Measurements from ENCODE around the gene KLHDC9. TPM values are rescaled to one million over a fixed set of nuclear protein-coding genes. Genes with fewer than 3 reads are reported as not detected.
"Not testable (repeated sequence)": the region's sequence is repeated elsewhere in the genome, so short reads cannot be mapped to it uniquely, and the experiment has no call there.

Gene KLHDC9
- total RNA-seq, 1 experiment from 2014 or later: not detected

DNA sequence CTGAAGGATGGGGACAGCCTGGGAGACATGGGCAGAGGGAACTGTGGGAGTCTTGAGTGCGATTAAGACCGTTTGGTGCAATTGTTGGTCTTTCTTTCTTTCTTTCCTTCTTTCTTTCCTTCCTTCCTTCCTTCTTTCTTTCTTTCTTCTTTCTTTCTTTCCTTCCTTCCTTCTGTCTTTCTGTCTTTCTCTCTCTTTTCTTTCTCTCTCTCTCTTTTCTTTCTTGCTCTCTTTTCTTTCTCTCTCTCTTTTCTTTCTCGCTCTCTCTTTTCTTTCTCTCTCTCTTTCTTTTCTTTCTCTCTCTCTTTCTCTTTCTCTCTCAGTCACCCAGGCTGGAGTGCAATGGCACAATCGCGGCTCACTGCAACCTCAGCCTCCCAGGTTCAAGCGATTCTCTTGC, 2.9 kb upstream of the KLHDC9 start:
- no peak for DNase-seq (ENCODE audit: low read depth in 1 of 2, low spot score in 2 of 2)

DNA sequence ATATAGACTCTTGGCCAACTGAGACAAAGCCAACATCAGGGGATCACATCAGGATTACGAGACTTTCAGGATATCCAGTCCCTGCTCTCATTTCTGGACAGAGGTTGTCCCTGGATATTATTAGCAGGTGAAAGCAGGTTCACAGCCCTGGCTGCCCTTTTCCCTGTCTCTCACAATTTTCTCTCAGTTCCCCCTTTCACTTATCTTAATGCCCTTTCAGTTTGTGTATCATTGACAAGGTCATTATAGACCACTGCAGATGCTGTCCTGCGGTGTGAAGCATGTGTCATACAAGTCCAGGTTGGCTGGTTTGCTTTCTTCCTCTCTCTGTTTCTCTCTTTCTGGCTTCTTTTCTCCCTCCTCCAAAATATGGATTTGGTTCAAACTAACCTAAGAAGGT, 2.1 kb upstream of the KLHDC9 start:
- H3K4me1 ChIP-seq (replicated peaks): peaks cover 15% of the 10 kb centered on the region
- H3K36me3 ChIP-seq: peaks cover 29% of the 10 kb centered on the region
- no peak overlapping the region for H3K4me3 ChIP-seq
- H3K27ac ChIP-seq: no peak overlapping the region
- no peaks in the 10 kb centered on the region for H3K27me3 ChIP-seq (replicated peaks)
- DNase-seq (ENCODE audit: low read depth in 1 of 2, low spot score in 2 of 2): no peak
- peaks cover 7% of the 10 kb centered on the region; the same call in 1 of the 2 replicates for H3K9me3 ChIP-seq (replicated peaks)

More for the DNA sequence above, 2.9 kb upstream of the KLHDC9 start:
- H3K27me3 ChIP-seq (replicated peaks): no peaks in the 10 kb centered on the region
- H3K4me3 ChIP-seq: no peak overlapping the region
- no peak overlapping the region for H3K27ac ChIP-seq
- H3K9me3 ChIP-seq (replicated peaks): peaks cover 7% of the 10 kb centered on the region; the same call in 1 of the 2 replicates
- peaks cover 15% of the 10 kb centered on the region for H3K4me1 ChIP-seq (replicated peaks)
- peaks cover 21% of the 10 kb centered on the region for H3K36me3 ChIP-seq

DNA sequence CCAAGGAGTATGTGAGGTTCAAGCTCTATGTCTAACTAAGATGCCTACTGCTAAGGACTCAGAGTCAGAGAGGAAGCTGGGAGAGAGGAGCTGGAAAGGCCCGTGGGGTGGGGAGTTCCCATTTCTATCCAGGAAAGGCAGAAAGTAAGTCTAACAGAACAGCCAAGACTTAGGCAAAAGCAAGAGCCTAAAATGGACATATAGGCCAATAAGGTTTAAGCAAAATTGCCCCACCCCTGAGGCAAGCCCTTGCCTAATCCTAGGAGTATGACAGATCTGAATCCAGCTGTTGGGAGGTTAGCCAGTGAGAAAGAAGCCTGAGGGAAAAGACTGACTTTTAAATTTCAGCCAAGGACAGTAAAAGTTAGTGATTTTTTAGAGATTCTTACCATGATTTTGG, 1.6 kb upstream of the KLHDC9 start:
- peaks cover 34% of the 10 kb centered on the region for H3K36me3 ChIP-seq
- H3K4me3 ChIP-seq: no peak overlapping the region
- H3K27me3 ChIP-seq (replicated peaks): no peaks in the 10 kb centered on the region
- H3K9me3 ChIP-seq (replicated peaks): peaks cover 7% of the 10 kb centered on the region; the same call in 1 of the 2 replicates
- peaks cover 15% of the 10 kb centered on the region for H3K4me1 ChIP-seq (replicated peaks)
- no peak overlapping the region for H3K27ac ChIP-seq
- no peak for DNase-seq (ENCODE audit: low read depth in 1 of 2, low spot score in 2 of 2)

DNA sequence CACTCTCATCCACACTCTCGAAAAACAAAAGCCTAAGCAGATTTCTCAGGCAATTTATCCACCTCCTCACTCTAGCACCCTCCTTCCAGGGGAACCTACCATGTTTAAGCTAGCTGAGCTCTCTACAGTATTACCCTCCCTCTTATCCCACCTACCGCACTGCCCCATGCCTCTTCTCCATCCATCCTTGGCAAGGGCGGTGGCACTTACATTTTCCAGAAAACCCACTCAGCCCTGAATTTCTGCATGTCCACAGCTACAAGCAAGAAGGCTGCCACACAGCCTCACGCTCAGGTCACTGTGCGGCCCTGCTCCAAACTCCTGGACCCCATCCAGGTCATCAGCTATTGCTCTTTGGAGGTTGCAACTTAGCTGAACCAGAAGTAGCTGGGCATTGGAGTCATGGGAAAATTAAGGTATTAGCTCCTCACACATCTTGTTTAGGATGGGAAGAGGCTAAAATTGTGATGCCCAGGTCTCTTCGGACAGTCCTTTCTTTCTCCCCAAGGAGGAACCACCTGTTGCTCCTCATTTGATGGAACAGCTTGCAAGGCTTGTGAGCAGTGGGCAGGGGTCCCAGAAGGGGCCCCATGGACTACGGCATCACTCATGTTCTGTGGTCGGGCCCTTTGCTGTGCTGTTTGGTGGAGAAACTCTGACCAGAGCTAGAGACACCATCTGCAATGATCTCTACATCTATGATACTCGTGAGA, 1.1 kb downstream of the KLHDC9 start:
- no peak for DNase-seq (ENCODE audit: low read depth in 1 of 2, low spot score in 2 of 2)
- Histone ChIP-seq H3K4me3 (no peak overlapping the region), H3K27ac (no peak overlapping the region), H3K4me1 (replicated peaks) (no peaks in the 10 kb centered on the region), H3K27me3 (replicated peaks) (no peaks in the 10 kb centered on the region), H3K36me3 (peaks cover 50% of the 10 kb centered on the region), H3K9me3 (replicated peaks) (peaks cover 7% of the 10 kb centered on the region; the same call in 1 of the 2 replicates)

DNA sequence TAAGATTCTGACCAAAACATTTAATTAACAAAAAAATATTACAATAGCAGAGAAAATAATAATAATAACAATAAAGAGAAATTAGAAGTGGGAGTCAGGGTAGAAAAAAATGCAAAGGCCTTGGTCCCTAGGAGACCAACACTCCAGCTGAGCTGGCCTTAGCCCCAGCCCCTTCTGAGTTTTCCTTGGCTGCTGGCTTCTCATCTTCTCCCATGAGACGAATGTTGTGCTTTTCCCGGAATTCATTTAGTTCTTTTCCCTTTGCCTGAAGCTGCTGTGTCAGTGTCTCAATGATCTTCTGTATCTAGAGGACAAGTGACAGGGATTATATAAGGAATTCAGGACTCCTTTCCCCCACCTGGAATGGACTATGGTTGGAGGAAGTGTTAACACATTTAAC, 2.4 kb downstream of the KLHDC9 start:
- Histone ChIP-seq H3K9me3 (replicated peaks) (peaks cover 7% of the 10 kb centered on the region; the same call in 1 of the 2 replicates), H3K4me1 (replicated peaks) (no peaks in the 10 kb centered on the region), H3K4me3 (no peak overlapping the region), H3K36me3 (peaks cover 53% of the 10 kb centered on the region), H3K27ac (no peak overlapping the region), H3K27me3 (replicated peaks) (no peaks in the 10 kb centered on the region)
- DNase-seq (ENCODE audit: low read depth in 1 of 2, low spot score in 2 of 2): no peak

DNA sequence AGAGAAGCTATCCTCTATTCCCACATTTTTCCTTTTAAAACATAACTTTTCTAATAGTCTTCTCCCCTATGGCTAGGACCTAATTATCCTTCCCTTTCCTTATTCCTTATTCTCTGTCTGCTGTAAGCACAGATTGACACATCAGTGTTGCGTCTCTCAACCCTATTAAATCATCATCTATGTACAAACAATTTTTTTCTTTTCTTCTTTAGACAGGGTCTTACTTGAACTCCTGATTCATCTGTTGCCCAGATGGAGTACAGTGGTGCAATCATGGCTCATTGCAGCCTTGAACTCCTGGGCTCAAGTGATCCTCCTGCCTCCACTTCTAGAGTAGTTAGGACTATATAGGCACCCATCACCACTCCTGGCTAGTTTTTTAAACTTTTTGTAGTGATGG, 8.3 kb downstream of the KLHDC9 start:
- DNase-seq (ENCODE audit: low read depth in 1 of 2, low spot score in 2 of 2): no peak
- Histone ChIP-seq H3K4me1 (replicated peaks) (no peaks in the 10 kb centered on the region), H3K9me3 (replicated peaks) (no peaks in the 10 kb centered on the region), H3K36me3 (peaks cover 43% of the 10 kb centered on the region), H3K27ac (no peak overlapping the region), H3K27me3 (replicated peaks) (no peaks in the 10 kb centered on the region), H3K4me3 (no peak overlapping the region)

DNA sequence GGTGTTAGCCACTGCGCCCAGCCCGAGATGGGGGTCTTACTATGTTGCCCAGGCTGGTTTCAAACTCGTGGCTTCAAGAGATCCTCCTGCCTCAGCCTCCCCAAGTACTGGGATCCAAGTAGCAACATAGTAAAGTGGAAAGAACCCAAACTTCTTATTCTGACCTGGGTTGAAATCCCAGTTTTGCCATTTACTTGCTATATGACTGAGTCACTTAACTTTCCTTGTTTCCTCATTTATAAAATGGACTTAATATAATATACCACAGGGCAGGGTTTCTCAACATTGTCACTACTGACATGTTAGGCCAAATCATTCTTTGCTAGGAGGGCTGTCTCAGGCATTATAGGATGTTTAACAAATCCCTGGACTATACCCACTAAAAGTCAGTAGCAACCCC, 13.0 kb downstream of the KLHDC9 start:
- Histone ChIP-seq H3K36me3 (peaks cover 60% of the 10 kb centered on the region), H3K27me3 (replicated peaks) (no peaks in the 10 kb centered on the region), H3K4me1 (replicated peaks) (peaks cover 15% of the 10 kb centered on the region), H3K27ac (no peak overlapping the region), H3K9me3 (replicated peaks) (no peaks in the 10 kb centered on the region), H3K4me3 (no peak overlapping the region)
- DNase-seq (ENCODE audit: low read depth in 1 of 2, low spot score in 2 of 2): no peak

DNA sequence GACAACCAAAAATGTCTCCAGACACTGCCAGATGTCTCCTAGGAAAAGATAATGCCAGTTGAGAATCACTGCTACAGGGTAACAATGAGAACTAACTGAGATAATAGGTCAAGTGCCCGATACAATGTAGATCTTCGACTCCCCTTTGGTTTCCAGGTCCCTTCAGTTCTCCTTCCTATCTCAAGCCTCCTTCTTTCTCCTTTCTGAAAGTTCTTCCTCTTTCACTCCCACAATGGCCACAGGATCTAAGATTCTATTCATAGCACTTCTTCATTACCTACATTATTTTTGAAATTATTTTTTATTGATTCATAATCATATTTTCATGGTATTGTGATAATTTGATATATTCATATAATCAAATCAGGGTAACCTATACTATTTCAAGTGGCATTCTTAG, 13.4 kb downstream of the KLHDC9 start:
- no peak for DNase-seq (ENCODE audit: low read depth in 1 of 2, low spot score in 2 of 2)
- Histone ChIP-seq H3K27me3 (replicated peaks) (no peaks in the 10 kb centered on the region), H3K4me1 (replicated peaks) (peaks cover 19% of the 10 kb centered on the region), H3K36me3 (peaks cover 60% of the 10 kb centered on the region), H3K9me3 (replicated peaks) (no peaks in the 10 kb centered on the region), H3K27ac (no peak overlapping the region), H3K4me3 (no peak overlapping the region)

DNA sequence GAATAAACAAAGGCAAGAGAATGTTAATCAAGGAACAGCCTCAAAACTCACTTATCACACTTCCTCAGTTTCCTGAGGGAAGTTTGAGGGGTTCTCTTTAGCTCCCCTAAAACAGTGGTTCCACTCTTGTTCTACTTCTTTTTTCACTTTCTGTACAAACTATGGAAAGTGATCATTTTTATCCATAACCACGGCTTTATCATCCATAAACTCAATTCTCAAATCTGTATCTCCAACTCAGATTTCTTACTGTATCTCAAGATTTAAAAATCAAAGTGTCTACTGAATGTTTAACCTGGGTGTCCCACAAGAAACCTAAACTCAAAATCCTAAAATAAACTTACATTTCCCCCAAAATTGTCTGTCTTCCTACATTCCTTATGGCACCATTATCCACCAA, 15.8 kb downstream of the KLHDC9 start:
- Histone ChIP-seq H3K36me3 (peaks cover 65% of the 10 kb centered on the region), H3K4me3 (no peak overlapping the region), H3K4me1 (replicated peaks) (peaks cover 28% of the 10 kb centered on the region), H3K27me3 (replicated peaks) (no peaks in the 10 kb centered on the region), H3K9me3 (replicated peaks) (no peaks in the 10 kb centered on the region), H3K27ac (no peak overlapping the region)
- DNase-seq (ENCODE audit: low read depth in 1 of 2, low spot score in 2 of 2): no peak

DNA sequence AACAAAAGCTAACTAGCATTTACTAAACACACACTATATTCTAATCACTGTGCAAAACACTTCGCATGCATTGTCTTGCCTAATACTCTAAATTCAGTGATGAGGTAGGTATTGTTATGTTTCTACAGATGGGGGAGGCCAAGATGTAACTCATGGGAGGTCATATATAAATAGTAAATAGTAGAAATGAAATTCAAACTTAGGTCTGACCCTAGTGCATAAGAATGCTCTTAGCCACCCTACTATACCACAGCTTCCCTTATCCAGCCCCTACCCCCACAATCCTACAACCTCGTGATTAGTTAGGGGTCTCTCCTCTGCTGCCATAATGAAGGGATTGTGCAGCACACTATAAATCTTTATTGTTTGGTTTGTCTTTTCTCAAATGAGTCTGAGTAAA, 16.4 kb downstream of the KLHDC9 start:
- no peaks in the 10 kb centered on the region for H3K9me3 ChIP-seq (replicated peaks)
- peaks cover 35% of the 10 kb centered on the region for H3K4me1 ChIP-seq (replicated peaks)
- H3K4me3 ChIP-seq: no peak overlapping the region
- H3K36me3 ChIP-seq: peaks cover 67% of the 10 kb centered on the region
- no peaks in the 10 kb centered on the region for H3K27me3 ChIP-seq (replicated peaks)
- DNase-seq (ENCODE audit: low read depth in 1 of 2, low spot score in 2 of 2): no peak
- H3K27ac ChIP-seq: peak overlapping the region; percentile 50

DNA sequence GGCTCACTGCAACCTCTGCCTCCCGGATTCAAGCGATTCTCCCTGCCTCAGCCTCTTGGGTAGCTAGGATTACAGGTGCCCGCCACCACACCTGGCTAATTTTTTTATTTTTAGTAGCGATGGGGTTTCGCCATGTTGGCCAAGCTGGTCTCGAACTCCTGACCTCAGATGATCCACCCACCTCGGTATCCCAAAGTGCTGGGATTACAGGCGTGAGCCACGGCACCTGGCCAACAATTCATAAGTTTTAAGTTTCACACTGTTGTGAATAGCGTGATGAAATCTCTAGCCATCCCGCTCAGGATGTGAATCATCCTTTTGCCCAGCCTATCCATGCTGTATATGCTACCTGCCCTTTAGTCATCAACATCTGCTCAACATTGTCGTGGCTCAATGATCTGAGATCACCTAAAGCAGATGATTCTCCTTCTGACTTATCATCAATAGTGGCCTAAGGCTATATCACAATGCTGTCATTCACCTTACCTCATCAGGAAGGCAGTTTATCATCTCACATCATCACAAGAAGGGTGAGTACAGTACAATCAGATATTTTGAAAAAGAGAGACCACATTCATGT, 17.1 kb downstream of the KLHDC9 start:
- Histone ChIP-seq H3K27me3 (replicated peaks) (no peaks in the 10 kb centered on the region), H3K36me3 (peaks cover 69% of the 10 kb centered on the region), H3K4me3 (no peak overlapping the region), H3K4me1 (replicated peaks) (peaks cover 42% of the 10 kb centered on the region), H3K27ac (peak overlapping the region; percentile 50), H3K9me3 (replicated peaks) (no peaks in the 10 kb centered on the region)
- DNase-seq (ENCODE audit: low read depth in 1 of 2, low spot score in 2 of 2): peak in 1 of 2 experiments; percentile 58

DNA sequence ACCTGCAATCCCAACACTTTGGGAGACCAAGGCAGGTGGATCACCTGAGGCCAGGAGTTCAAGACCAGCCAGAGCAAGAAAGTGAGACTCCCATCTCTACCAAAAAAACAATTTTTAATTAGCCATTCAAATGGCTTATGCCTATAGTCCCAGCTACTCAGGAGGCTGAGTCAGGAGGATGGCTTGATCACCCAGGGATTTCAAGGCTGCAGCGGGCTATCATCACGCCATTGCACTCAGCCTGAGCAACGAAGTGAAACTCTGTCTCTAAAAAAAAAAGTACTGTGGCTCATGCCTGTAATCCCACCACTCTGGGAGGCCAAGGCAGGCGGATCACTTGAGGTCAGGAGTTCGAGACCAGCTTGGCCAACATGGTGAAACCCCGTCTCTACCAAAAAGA, 17.8 kb downstream of the KLHDC9 start:
- DNase-seq (ENCODE audit: low read depth in 1 of 2, low spot score in 2 of 2); H3K9me3 ChIP-seq (replicated peaks); H3K27ac ChIP-seq; H3K27me3 ChIP-seq (replicated peaks); H3K4me3 ChIP-seq: not testable (repeated sequence)
- Histone ChIP-seq H3K36me3 (peaks cover 77% of the 10 kb centered on the region), H3K4me1 (replicated peaks) (peaks cover 44% of the 10 kb centered on the region)

DNA sequence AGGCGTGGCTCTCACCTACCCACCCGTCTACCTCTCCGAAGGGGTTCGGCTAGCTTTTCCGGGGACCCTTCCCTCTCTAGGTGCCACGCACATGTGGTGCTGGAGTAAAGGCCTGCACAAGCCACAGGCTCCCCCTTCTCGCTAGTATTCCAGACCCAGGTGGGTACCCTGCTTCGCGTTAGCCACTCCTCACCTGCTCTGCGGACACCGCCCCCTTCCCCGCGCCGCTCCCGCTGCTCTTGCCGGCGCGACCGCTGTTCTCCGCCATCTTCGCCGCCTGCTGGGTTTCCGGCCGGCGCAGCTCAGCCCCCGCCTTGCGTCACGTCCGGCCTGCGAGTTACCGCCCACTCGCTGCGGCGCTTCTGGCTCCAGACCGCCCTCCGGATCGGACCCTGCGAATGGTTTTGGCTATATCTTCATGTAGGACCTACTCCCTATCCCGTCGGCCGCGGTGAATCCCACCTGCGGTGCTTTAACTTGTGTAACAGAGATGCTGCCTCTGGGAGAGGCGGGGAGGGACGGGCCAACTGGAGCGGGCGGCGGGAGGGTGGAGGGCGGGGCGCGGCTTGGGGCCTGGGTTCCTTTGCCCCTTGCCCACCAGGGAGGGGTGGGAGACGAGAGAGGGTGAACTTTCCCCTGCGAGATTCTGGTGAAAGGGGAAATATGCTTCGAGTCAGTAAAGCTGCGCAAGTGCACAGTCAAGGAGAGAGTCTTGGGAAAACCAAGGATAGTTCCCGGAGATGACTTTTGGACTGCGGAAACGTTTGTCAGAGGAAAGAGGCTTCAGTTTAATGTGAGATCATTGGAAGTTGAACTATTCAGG, 19.8 kb downstream of the KLHDC9 start, which contains the start of the genes NIT1 and PFDN2:
NIT1 (plus strand) TSS at position 347 of the 823 bp plus-strand sequence; CDS start at position 419, 72 bp downstream.
PFDN2 (minus strand) TSS at position 279 of the 823 bp plus-strand sequence; CDS start at position 268, 11 bp downstream.
- DNase-seq (ENCODE audit: low read depth in 1 of 2, low spot score in 2 of 2): peak; percentile 77 to 83
- Histone ChIP-seq H3K9me3 (replicated peaks) (no peaks in the 10 kb centered on the region), H3K36me3 (peaks cover 82% of the 10 kb centered on the region), H3K27me3 (replicated peaks) (no peaks in the 10 kb centered on the region), H3K4me1 (replicated peaks) (peaks cover 44% of the 10 kb centered on the region), H3K27ac (peak within 1 kb of the TSS; percentile 77), H3K4me3 (peak within 1 kb of the TSS; percentile 78)

Data from SJSA1 (cell line).